Eye (tissue), 1 donor: ENCODE measurements around the gene TFF2.

ENCODE experiments used
- DNase-seq: peaks from one replicate; pipeline ENCODE4 v3.0.0-alpha.2; 2015

The TFF2 gene

DNA sequence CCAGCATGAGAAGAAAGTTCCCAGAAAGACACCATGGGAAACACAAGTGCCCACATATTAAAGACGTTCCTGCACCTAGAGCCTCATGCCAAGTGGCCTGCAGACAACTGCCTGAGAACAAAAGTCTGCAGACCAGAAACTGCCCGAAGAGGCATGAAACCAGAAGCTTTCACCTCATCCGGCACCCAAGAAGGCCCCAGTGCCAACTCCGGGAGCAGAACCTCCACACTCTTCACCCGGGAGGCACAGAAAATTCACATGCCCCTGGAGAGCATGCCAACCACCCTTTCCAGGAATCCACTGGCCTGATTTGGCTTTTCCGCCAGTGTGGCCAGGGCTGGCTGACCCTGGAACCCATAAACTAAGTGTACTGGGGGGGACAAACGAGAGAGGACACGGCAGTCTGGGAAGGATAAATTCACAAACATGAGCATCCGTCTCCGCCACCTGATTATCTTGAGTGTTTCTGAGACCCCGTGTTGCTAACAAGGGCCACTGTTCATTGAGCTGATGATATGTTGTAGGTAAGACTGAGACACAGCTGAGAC lies 6.8 kb downstream of the TFF2 start:
- no peak for DNase-seq

- DNase-seq: no peak
These were observed 7.2 kb downstream of the TFF2 start for GRCh38 chr21:42343556-42343955.

DNA sequence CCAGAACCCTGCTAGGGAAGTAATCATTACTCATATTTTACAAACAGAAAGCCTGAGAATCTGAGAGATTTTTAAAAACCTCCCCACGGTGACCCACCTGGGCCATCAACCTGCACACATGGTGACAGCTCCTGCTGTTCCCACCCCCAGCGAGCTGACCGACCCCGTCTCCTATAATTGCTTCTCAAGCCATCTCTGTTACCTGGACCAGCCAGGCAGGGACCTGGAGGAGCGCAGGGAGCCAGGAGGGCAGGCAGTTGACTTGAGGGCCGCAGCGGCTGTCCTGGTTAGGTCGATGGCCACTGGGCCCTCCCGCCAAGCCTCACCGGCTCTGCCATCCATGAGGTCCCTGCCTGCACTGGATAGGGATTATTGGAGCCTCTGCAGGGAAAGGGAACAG lies 7.7 kb downstream of the TFF2 start:
- DNase-seq: no peak

GRCh38 chr21:42341776-42342542 lies 8.8 kb downstream of the TFF2 start:
- DNase-seq: no peak

DNA sequence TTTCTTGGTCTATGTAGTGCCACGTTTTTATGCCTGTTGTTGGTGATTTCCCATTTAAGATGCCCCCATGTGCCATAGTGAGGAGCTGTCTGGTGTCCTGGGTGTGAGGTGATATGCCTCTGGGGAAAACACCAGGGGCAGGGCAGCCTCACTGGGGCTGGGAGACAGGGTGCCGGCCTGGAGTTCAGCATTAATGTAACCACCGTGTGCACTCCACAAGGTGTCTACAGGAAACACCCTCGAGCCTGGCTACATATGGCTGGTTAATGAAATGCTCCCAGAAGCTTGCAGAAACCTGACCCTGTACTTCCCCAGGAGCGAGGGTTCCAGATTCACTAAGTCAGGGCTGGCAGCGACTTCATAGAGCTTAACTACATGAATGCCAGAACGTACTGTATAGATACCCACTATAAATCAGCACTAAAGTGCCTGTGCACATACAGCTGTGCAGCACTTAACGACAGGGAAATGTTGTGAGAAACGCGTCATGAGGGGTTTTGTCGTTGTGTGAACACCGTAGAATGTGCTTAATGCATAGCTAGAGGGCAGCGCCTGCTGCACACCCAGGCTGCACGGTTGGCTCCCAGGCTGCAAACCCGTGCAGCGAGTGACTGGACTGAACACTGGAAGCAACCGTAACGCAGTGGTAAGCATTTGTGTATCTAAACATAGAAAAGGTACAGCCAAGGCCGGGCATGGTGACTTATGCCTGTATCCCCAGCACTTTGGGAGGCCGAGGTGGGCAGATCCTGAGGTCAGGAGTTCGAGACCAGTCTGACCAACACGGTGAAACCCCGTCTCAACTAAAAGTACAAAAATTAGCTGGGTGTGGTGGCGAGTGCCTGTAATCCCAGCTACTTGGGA lies 10.4 kb downstream of the TFF2 start:
- DNase-seq: no peak

- DNase-seq: no peak
These were observed 11.8 kb downstream of the TFF2 start for GRCh38 chr21:42338729-42339715.

DNA sequence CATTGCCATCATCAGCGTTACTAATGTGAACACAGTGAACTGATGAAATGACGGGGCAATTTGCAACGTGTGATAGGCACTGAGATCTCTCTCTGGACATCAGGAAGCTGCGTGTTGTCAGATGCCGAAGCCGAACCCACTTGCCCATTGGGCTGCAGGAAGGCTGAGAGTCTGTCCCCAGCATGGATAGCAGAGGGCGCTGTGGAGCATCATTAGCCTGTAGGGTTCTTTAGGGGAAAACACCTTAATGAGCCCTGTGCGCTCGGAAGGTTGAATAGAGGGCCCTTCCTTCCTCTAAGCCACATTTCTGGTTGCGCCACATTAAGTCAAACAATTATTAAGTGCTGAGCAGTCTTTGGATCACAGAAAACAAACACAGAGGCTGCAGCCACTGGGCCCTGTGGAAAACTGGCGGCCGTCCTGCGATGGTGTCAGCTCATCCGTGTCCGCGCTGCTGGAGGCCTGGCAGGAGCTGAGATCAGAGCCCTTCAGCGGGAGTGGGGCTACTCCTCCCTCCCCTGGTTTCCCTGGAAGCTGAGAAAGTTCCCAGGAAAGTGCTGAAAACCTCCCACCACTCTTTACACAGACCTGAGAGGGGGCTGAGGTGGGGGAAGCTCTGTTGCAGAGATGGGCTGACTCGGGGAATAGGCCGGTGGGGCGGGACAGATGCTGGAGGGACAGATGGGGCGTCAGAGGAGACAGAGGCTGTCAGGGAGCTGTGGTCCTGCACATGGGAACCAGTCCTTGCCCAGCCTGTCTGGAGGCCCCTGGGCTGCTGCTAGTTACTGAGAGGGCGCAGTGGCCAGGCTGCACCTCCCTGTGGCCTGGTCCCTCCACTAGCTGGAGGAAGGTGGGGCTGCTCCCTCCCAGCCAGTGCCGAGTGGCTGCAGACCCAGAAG lies 12.7 kb downstream of the TFF2 start:
- DNase-seq: peak; percentile 90

DNA sequence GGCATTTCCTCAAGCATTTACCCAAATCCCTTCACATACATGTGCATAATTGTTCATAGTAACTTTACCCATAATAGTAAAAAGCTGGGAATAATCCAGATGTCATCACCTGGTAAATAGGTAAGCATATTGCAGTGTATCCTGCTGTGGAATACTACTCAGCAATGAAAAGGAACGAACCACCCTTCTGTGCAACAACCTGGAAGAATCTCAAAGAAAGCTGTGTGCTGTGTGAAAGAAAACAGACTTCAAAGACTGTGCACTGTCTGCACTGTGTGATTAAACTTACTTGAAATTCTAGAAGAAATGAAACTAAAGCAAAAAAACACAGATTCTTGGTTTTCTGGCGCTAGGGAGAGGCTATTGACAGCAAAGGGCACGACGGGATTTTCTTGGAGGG lies 13.5 kb downstream of the TFF2 start:
- no peak for DNase-seq

- DNase-seq: peak; percentile 37
These were observed 14.7 kb downstream of the TFF2 start for GRCh38 chr21:42336054-42336453.

DNA sequence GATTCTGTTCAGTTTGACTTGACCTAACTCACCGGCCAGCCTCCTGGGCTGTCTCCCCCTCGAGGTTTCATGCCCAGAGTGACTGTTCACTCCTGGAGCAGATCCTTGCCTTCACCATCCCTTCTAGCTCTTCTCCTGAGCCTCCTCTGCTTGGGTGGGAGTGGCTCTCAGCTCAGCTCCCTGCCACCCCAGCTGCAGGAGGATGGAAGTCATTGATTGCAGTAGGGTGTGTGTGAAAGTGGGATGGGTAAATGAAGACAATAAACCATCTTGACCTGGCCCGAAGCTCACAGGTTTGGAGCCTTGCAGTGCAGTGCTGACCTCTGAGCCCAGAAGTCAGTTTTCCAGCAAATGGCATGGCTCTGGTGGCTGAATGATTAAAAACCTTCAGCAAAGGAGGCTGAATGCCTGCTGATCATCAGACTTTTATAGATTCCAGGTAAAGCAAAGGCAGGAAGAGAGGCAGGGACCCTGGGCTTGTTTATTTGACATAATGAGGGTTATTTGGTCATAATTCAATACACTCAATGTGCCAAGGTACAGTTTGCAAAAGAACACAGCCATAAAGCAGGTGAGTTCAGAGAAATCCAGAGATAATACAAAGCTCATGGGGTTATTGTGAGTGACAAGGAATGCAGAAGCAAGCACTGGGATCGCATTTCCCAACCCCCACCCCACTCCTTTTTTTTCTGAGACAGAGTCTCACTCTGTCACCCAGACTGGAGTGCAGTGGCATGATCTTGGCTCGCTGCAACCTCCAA lies 18.1 kb downstream of the TFF2 start:
- DNase-seq: no peak

DNA sequence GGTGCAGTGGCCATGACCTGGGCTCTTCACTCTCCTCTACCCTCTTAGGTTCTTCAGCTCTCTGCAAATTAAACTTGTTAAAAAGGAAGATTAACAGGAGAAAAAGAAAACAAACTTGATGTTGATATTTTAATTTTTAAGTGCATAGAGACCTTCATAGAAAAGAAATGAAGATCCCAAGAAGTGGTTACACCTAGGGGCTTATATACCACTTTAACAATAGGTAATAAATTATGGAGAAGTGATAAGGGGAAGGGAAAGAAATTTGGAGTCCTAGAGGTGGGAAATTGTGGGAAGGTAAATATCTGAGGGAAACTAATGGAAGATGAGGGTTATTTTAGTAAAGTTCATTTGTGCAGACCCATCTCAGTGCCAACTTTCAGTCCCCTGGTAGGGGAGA lies 19.1 kb downstream of the TFF2 start:
- no peak for DNase-seq

DNA sequence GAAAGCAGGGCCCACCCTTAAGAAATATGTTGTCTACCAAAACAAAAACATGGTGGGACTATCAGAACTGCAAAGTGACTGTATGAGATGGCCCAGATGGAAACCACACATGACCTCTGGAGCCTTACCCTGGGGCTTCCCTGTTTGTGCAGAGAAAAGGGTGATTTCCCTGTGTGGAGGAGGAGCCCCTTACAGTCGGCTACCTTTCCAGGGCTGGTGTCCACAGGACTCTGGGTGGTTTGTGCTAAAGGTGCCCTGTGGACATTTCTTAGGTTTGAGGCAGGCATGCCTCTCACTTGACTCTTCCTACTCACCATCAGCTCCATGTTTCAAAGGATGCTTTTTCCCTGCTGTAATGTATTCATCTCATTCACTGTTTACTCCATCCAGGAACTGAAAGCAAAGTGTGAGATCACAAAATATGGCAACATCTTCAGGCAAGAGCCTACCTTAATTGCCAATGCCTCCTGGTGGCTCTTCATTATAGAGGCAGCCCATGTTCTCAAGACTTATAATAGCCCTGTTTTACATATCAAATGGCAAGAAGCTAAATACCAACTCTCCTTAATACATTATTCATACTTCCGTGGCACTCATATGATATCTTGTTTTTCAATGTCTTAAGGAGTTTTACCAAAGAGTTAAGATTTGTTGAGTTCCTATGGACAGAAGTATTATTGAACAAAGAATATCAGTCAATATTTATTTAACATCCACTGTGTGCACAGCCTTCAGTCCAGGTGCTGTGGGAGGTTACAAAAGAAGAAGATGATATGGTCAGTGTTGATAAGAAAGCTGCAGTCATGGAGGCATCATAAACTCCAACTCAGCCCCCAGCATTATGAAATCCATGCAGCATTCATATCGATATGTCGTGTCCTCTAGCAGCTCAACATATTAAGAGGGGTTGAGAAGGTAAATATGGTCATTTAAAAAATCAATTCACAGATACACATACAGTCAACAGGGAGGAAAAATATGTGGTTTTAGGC lies 20.1 kb downstream of the TFF2 start:
- DNase-seq: no peak

GRCh38 chr21:42324896-42325295 lies 25.9 kb downstream of the TFF2 start:
- no peak for DNase-seq

- DNase-seq: no peak
These were observed 28.9 kb downstream of the TFF2 start for GRCh38 chr21:42321845-42322244.

- DNase-seq: no peak
These were observed 29.6 kb downstream of the TFF2 start for GRCh38 chr21:42321231-42321630.

GRCh38 chr21:42320791-42321190 lies 30.0 kb downstream of the TFF2 start:
- no peak for DNase-seq

DNA sequence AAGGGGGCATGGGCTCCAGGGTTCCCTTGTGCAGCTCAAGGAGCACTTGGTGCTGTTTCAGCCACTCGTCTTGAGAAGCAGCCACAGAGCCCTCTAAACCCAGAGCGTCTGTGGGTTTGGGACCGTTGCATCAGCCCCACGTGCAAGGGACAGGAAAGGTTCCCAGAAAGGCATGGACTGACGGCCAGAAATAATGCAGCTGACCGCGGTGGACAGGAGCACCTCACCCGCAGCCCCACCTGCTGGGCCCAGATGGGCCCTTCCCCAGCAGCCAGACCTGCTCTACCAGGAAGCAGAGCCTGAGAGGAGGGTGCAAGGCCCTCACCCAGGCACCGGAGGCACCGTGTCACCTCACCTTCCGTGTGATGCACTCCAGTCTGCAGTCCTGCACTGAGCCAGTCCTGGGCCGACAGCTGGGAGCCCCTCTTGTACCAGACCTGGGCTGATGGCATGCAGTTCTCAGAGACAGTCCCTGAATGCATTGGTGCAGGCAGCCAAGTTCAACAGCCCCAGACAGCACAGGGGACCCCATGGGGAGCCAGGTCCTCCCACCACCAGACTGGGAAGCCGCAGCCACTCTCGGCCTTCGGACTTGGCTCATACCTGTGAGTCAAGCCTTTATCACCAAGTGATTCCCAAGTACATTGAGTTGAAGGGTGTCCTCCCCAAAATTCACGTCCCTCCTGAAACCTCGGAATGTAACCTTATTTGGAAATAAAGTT lies 30.8 kb downstream of the TFF2 start:
- no peak for DNase-seq

DNA sequence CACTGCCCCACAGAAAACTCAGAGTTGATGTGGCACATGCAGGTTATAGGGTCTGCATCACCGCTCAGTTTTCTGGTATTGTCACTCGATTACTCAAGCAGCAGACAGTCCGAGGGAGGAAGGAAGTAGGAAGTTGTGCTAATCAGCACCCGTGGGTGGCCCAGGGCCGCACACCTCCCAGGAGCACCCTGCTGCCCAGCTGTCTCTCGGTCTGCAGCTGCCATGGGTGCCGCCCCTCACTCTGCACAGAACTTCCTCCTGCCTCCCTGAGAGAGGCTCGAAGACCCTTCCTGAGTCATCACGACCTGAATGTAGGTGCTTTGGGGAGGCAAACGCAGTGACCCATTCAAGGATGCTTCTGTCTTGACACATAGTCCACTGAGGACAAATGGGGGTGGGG lies 31.4 kb downstream of the TFF2 start:
- no peak for DNase-seq
